Activated T-cell treated with anti-CD3 and anti-CD28 coated beads for 48 hours (primary cell): ENCODE data around the gene CHPF.
A peak's percentile ranks its signal among the peaks of the same experiment; 100 is the strongest.

Source experiments
- DNase-seq: peaks from one replicate; pipeline ENCODE4 v3.0.0-alpha.2; 2020; ENCODE audit warnings: low read depth

Gene CHPF

DNA sequence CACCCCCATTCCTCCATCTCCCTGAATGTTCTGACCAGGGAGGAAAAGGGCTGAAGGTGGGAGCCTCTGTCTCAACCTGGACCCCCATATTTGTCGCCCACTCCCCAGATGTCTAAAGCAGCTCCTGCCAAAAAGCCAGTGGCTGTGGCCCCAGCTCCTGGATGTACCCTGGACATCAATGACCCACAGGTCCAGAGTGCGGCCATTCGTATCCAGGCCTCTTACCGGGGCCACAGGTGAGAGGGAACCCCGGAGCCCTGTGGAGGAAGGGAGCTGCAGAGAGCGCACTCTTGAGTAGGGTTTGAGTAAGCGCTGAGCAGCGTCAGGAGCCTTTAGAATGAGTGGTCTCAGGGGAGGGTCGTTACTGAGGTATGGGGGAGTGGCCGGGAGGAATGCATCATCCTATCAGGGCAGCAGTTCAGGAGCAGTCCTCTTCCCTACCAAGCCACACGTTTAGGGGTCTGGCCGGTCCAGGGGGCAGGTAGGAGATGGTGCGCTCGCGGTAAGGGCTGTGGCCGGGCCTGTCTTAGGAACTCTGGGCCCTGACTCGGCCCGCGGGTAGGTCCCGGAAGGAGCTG lies 47.3 kb downstream of the CHPF start:
- no peak for DNase-seq

DNA sequence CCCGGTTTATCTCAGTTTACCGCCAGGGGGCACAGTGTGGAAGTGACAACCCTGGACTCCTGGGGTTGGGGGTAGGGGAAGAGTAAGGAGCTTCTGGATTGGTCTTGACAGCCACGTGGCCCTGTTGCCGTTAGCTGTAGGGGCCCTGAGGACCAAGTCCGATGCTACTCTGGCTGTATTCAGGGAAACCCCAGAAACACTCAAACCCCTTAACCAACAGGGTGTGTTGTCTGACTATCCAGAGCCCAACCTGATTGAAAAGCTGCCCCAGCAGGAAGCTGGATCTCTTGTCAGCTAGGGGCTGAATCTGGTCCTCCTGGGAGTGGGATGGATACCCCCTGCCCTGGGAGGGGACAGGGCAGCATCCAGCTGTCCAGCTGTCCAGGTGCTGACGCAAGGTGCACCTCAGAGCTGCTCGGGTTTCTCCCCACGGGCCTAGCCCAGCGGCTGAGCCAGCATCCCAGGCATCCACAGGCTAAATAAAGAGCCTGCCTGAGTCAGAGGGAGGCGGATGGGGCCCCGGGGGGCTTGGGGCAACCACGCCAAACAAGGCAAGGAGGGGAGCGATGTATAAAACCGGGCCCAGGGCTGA lies 48.0 kb downstream of the CHPF start:
- peak; percentile 55 for DNase-seq

DNA sequence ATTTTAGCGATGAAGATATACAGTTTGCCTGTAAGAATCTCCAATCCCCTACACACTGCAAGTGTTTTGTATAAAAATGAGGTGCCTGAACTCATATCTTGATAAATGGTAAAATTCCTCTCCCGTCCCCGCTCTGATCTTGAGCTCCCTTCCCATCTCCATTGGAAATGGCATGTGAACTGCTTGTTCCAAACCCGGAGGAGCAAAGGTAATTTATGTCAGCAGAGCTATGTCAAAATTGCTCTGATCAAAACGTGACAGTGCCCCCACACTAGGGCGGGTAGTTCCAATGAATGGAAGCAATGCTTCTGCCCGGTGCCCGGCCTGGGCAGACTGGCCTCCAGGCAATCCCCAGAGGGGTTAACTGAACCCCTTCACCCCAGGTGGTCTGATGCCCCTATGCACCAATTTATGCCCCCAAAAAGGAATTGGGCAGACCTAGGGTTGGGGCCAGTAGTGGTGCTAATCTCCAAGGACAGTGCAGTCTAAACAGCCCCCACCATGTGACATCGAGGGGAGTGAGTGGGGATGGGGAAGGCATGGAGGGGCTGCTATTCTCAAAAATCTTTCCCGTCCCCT lies 48.6 kb downstream of the CHPF start:
- no peak for DNase-seq

DNA sequence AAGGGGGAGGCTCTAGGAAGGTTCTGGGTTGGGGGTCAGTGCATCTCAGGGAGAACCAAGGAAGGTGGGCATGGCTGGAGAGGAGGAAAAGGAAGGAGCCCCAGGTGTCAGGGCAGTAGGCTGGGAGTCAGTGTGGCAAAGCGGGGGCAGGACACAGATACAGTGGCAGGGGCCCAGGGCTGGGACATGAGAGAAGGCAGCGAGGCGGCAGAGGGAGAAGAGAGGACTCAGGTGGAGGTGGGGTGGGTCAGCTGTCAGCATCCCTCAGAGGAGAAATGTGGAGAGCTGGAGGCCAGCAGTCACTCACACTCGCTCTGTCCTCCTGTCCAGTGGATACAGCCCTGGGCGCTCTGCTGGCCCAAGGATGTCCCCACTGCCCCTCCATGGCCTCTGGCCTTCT lies 50.5 kb downstream of the CHPF start:
- no peak for DNase-seq

DNA sequence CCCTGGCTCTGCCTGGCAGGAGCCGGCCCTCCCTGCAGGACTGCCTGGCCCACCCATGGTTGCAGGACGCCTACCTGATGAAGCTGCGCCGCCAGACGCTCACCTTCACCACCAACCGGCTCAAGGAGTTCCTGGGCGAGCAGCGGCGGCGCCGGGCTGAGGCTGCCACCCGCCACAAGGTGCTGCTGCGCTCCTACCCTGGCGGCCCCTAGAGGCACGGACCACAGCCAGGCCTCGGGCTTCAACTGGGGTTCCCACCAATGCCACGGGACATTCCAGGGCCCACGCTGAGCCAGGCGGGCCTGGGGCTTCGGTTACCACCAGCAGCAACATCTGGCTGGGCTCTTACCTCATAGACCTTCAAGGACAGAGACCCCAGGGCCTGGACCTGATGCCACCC lies 51.0 kb downstream of the CHPF start:
- DNase-seq = no peak

DNA sequence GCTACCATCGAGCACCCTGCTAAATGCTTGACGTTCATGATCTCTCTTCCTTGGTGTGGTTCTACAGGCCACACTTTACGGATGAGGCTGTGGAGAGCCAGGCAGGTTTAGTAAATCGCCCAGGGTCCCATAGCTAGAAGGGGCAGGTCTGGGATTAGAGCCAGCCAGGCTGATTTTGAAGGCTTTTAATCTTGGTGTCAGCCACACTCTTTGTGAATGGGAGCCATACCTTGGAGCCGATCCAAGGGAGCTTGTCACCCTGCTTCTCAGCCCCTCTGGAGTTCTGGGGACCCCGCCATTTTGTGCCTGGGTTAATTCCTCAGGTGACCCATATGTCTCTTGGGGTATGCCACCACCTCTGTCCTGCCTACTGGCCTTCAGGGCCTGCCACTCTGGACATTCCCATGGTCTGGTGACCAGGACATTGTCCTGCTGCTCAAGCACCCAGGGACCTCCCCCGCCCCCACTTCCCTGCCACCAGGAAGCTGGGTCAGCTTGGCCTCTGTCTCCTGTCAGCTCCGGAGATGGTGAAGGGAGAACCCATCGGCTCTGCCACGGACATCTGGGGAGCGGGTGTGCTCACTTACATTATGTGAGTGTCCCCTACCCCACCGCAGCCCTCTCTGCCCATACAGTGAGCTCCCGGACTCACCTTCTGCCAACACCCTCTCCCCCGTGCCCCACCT lies 52.2 kb downstream of the CHPF start:
- DNase-seq = no peak

DNA sequence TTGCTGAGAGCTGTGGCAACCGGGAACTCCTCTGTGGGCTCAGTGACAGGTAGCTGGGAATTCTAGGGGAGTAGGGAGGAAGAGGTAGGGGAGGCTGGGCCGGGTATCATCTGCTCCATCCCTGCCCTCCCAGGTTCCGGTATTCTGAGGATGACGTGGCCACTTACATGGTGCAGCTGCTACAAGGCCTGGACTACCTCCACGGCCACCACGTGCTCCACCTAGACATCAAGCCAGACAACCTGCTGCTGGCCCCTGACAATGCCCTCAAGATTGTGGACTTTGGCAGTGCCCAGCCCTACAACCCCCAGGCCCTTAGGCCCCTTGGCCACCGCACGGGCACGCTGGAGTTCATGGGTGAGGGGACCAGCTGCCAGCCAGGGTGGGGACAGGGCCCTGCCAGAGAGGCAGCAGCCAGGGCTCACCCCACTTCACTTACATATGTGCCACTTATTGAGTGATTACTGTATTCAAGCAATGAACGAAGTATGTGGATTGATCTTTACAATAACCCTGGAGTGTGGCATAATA lies 52.9 kb downstream of the CHPF start:
- no peak for DNase-seq

DNA sequence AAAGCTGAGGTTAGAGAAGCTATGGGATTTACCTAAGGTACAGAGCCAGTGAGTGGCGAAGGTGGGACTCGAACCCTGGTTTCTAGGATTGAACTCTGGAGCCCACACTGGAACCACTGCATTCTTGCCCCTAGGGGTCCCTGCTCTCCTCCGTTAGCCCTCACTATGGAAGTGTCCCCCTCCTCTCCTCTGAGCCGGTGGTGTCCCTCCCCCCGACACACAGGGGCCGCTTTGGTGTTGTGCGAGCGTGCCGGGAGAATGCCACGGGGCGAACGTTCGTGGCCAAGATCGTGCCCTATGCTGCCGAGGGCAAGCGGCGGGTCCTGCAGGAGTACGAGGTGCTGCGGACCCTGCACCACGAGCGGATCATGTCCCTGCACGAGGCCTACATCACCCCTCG lies 53.4 kb downstream of the CHPF start:
- no peak for DNase-seq

DNA sequence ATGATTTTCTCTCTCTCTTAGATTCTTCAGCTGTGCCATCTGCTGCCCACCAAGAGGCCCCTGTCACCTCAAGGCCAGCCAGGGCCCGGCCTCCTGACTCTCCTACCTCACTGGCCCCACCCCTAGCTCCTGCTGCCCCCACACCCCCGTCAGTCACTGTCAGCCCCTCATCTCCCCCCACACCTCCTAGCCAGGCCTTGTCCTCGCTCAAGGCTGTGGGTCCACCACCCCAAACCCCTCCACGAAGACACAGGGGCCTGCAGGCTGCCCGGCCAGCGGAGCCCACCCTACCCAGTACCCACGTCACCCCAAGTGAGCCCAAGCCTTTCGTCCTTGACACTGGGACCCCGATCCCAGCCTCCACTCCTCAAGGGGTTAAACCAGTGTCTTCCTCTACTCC lies 54.3 kb downstream of the CHPF start:
- DNase-seq = no peak
